ENCODE measurements around the gene RC3H1.
"Not testable (repeated sequence)": the region's sequence is repeated elsewhere in the genome, so short reads cannot be mapped to it uniquely, and the experiment has no call there.

RC3H1 gene

DNA sequence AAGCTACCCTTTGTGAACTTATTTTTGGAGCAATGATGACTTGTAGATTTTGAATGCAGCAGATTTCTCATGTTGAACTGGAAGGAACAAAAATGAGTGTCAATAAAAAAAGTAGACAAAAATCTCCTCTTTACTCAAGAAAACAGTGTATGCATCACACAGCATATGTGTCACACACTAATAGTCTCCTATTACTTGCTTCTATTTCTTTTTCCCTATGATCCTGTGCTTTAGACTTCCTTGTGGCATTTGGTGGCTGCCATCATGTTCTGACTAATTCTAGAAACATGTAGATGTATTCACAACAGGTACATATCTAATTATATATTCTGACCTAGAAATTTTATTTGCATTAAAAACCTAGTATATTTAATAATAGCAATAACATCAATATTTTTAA is 14.3 kb downstream of the RC3H1 start:
- DNase-seq (ENCODE audit: insufficient read length, low spot score) = no peak
- no peak for TF ChIP-seq POLR2A (IDR thresholded peaks at IDR 0.05; ENCODE audit: low read depth, low read length)
- no peak for FAIRE-seq

DNA sequence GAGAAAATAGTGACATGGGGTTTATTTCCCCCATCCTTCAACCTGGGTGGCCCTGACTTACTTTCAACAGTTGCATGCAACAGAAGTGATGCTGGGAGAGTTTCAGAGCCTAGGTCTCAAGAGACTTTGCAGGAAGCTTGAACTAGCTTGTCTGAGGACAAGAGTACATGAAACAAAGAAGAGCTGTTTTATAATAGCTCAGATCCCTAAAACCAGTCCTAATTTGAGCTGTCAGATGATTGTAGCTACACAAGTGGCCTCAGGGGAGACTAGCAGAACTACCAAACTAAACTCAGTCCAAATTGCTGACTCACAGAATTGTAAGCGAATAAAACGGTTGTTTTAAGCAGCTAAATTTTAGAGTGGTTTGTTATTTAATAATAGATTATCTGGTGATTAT is 17.1 kb downstream of the RC3H1 start:
- DNase-seq (ENCODE audit: insufficient read length, low spot score) (no peak), FAIRE-seq (no peak)
- TF ChIP-seq POLR2A (IDR thresholded peaks at IDR 0.05; ENCODE audit: low read depth, low read length) = no peak

DNA sequence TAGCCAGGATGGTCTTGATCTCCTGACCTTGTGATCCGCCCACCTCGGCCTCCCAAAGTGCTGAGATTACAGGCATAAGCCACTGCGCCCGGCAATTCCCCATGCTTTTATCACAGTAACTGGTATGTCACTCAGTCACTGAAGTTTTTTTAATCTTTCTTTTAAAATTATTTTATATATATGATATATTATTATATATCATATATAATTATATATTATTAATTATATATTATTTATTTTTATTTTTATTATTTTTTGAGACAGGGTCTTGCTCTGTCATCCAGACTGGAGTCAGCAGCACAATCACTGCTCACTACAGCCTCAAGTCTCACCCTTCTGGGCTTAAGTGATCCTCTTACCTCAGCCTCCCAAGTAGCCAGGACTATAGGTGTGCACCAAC is 18.3 kb downstream of the RC3H1 start:
- FAIRE-seq = no peak
- no peak for DNase-seq (ENCODE audit: insufficient read length, low spot score)
- no peak for TF ChIP-seq POLR2A (IDR thresholded peaks at IDR 0.05; ENCODE audit: low read depth, low read length)

DNA sequence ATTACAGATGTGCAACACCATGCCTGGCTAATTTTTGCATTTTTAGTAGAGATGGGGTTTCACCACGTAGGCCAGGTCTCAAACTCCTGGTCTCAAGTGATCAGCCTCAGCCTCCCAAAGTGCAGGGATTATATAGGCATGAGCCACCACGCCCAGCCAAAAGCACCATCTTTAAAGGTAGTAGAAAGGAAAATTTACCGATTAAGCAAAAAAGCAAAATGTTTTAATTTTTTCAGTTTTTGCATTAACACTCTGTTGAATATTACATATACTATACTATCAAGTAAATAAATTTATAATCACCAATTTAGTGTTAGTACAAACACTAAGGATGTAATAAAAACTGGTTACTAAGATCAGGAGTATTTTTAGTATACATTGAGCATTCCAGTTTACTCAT is 20.6 kb downstream of the RC3H1 start:
- no peak for TF ChIP-seq POLR2A (IDR thresholded peaks at IDR 0.05; ENCODE audit: low read depth, low read length)
- DNase-seq (ENCODE audit: insufficient read length, low spot score) = no peak
- FAIRE-seq = no peak

DNA sequence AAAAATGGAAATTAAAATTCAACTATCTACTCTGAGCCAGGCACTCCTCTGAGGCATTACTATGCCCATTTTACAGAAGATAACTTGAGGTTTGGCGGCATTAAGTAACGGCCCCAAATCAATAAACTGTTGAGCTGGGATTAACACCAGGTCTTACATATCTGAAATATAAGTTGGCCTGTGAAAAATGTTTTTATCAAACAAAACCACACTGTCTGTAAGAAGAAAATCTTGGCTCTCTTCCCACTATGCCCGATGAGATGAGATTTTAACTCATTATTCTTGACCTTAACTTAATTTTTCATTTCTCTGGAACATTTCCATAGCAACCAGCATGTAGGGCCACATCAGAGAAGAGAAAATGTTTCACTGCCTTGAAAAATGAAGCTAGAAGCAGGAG is 21.8 kb downstream of the RC3H1 start:
- no peak for DNase-seq (ENCODE audit: insufficient read length, low spot score)
- FAIRE-seq = no peak
- no peak for TF ChIP-seq POLR2A (IDR thresholded peaks at IDR 0.05; ENCODE audit: low read depth, low read length)

DNA sequence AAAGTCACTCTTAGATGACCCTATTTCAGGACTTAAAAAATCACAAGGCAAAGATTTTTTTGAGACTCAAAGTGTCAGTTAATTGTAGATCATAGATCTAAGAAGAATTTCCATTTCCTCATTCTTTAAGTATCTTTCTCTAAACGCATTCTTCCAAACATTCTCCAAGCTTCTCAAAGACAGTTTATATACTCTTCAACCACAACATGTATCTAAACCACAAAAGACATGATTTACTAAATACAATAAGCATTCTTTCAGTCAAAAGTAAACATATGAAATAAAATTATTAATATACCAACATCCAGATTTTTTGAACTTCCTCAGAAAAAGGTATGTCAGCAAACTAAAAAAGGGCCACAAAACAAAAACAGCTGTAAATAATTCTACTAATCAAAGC is 24.4 kb downstream of the RC3H1 start:
- no peak for DNase-seq (ENCODE audit: insufficient read length, low spot score)
- FAIRE-seq = no peak
- TF ChIP-seq POLR2A (IDR thresholded peaks at IDR 0.05; ENCODE audit: low read depth, low read length) = no peak

DNA sequence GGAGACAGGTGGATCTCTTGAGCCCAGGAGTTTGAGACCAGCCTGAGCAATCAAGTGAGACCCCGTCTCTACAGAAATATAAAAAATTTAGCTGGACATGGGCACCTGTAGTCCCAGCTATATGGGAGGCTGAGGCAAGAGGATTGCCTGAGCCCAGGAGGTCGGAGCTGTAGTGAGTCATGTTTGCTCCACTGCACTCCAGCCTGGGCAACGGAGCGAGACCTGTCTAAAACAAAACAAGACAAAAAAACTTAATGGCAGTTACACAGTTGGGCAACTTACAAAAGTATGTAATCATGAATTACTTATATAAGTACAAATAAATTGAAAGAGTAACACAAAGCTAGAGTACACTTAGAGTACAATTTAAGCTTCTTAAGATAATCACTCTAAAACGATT is 25.2 kb downstream of the RC3H1 start:
- no peak for DNase-seq (ENCODE audit: insufficient read length, low spot score)
- no peak for FAIRE-seq
- TF ChIP-seq POLR2A (IDR thresholded peaks at IDR 0.05; ENCODE audit: low read depth, low read length) = no peak

DNA sequence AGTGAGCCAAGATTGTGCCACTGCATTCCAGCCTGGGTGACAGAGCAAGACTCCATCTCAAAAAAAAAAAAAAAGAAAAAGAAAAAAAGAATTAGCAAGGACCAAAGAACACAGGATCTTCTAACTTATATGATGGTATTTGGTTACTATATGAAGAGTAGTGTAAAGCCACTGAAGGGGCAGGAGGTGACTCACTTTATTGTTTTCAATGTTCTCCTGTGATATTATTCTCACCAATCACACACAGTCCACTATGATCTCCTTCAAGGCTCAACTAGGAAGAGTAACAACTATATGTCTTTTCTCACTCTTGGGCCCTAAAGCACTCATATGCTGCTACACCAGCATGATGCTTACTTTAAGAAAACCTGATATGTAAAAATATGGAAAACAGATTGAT is 26.7 kb downstream of the RC3H1 start:
- DNase-seq (ENCODE audit: insufficient read length, low spot score) (no peak), FAIRE-seq (no peak)
- no peak for TF ChIP-seq POLR2A (IDR thresholded peaks at IDR 0.05; ENCODE audit: low read depth, low read length)

DNA sequence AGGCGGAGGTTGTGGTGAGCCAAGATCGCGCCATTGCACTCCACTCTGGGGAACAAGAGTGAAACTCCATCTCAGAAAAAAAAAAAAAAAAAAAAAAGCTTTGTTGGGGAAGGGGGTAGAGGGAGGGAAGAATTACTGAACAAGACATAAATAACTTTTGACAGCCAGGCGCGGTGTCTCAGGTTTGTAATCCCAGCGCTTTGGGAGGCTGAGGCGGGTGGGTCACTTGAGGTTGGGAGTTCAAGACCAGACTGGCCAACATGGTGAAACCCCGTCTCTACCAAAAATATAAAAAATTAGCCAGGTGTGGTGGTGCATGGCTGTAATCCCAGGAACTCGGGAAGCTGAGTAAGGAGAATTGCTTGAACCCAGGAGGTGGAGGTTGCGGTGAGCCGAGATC is 28.2 kb downstream of the RC3H1 start:
- FAIRE-seq; DNase-seq (ENCODE audit: insufficient read length, low spot score): not testable (repeated sequence)

DNA sequence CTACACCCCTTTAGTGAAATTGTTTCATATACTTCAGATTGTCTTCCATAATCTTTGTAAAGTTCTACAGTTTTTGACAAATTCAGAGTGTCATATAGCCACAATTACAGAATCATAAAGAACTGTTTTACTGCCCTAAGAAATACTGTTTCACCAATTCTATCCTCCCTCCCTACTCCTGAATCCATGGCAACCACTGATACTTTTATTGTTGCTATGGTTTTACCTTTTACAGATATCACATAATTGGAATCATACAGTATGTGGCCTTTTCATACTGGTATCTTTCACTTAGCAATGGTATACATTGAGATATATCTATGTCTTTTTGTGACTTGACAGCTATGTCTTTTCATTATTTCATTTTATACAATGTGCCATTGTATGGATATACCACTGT is 34.1 kb downstream of the RC3H1 start:
- no peak for DNase-seq (ENCODE audit: insufficient read length, low spot score)
- TF ChIP-seq POLR2A (IDR thresholded peaks at IDR 0.05; ENCODE audit: low read depth, low read length) = no peak
- FAIRE-seq = no peak

DNA sequence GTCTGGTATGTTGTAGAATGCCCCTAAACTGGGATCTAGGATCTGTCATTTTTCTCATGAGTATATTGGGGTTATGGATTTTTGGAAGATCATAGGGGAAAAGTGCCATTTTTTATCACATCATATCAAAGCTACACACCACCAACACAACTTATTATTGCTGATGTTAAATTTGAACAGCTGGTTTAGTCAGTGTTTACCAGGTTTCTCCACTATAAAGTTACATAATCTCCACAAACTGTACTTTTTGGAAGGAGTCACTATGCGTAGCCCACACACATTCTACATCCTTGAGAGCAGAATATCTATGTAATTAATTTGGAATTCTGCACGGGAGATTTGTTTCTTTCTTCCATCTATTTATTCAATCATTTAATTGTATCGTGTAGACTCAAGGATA is 35.2 kb downstream of the RC3H1 start:
- FAIRE-seq (no peak), DNase-seq (ENCODE audit: insufficient read length, low spot score) (no peak)
- TF ChIP-seq POLR2A (IDR thresholded peaks at IDR 0.05; ENCODE audit: low read depth, low read length) = no peak

DNA sequence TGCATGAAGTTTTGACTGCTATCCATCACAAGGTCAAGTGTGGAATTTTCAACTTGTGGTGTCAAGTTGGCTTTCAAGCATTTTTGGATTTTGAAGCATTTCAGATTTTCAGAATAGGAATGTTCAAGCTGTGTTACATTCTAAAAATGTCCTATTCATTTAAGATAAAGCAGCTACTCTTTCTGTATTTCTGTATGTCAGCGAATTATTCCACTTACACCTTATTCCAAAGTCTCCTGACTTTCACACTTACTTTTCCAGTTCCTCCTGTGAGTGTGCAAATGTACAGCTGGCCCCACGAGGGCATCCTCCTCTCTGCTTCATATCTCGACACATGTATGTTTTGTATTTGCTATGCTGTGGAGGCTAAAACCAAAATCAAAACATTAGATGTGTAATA is 51.9 kb downstream of the RC3H1 start:
- FAIRE-seq (no peak), DNase-seq (ENCODE audit: insufficient read length, low spot score) (no peak)
- no peak for TF ChIP-seq POLR2A (IDR thresholded peaks at IDR 0.05; ENCODE audit: low read depth, low read length)

DNA sequence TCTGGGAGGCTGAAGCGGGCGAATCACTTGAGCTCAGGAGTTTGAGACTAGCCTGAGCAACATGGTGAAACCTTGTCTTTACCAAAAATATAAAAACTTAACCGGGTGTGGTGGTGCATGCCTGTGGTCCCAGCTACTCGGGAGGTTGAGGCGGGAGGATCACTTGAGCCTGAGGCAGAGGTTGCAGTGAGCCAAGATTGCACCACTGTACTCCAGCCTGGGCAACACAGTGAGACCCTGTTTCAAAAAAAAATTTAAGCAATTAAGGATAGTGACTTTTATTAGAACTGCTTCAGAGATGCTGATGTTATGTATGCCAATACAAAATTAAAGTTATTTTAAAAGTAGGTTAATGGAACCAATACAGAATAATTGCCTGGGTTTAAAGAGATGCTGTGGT is 56.3 kb downstream of the RC3H1 start:
- not testable (repeated sequence) for FAIRE-seq; DNase-seq (ENCODE audit: insufficient read length, low spot score)

DNA sequence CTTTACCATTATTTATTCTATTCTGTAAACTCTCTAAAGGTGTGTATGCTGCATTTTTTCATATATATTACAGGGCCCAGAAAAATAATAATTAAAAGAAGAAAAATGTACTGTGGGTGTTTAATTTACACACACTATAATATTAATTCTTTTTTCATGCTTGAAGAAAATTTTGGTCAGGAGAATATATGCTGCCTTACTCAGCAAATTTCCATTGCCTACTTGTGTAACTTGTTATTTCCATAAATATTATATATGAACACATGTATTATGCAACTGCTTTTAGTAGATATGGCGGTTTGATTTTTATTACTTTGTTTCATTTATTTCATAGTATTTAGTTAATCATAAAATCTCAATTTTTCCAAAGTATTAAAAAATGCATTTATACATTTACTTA is 58.7 kb downstream of the RC3H1 start:
- DNase-seq (ENCODE audit: insufficient read length, low spot score) (no peak), FAIRE-seq (no peak)
- TF ChIP-seq POLR2A (IDR thresholded peaks at IDR 0.05; ENCODE audit: low read depth, low read length) = no peak

DNA sequence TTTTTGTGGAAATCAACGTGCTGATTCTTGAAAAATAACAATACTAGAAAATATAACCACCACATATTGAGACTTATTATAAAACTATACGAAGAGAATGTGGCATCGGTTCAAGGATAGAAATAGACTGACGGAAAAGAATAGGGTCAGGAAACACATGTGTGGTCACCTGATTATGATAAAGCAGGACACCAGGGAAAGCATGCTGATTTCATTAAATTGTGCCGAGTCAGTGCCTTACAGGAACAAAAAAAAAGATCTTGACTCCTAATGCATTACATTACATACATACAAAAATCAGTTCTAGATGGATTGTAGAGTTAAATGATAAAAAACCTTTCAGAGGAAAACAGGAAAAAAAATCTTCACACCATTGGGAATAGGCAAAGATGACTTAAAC is 61.5 kb downstream of the RC3H1 start:
- TF ChIP-seq POLR2A (IDR thresholded peaks at IDR 0.05; ENCODE audit: low read depth, low read length) = no peak
- DNase-seq (ENCODE audit: insufficient read length, low spot score) = no peak
- FAIRE-seq = no peak

DNA sequence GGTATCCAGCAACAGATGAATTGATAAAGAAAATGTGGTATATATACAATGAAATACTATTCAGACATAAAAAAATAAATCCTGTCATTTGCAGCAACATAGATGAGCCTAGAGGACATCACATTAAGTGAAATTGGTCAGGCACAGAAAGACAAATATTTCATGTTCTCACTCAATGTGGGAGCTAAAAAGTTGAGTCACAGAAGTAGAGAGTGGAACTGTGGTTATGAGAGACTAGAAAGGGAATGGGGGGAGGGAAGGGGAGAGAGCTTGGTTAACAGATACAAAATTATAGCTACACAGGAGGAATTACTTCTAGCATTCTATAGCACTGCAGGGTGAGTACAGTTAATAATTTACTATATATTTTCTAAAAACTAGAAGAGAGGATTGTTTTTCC is 68.0 kb downstream of the RC3H1 start:
- FAIRE-seq (no peak), DNase-seq (ENCODE audit: insufficient read length, low spot score) (no peak)
- TF ChIP-seq POLR2A (IDR thresholded peaks at IDR 0.05; ENCODE audit: low read depth, low read length) = no peak

DNA sequence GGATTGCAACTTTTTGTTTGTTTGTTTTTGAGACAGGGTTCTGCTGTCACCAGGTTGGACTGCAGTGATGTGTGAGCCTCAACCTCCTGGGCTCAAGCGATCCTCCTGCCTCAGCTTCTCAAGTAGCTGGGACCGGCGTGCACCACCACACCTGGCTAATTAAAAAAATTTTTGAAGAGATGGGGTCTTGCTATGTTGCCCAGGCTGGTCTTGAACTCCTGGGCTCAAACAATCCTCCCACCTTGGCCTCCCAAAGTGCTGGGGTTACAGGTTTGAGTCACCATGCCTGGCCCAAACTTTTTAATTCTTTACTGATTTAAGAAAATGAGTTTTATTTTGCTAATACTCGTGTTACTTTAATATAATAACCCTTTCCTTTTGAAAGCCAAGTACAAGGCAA is 73.6 kb downstream of the RC3H1 start:
- FAIRE-seq (no peak), DNase-seq (ENCODE audit: insufficient read length, low spot score) (no peak)
- TF ChIP-seq POLR2A (IDR thresholded peaks at IDR 0.05; ENCODE audit: low read depth, low read length) = no peak
